Measurements from ENCODE around the gene TRIM7. TPM values are rescaled to one million over a fixed set of nuclear protein-coding genes. Genes with fewer than 3 reads are reported as not detected.

TRIM7 gene
- 1 to 10 TPM; 2.4 to 2.9 TPM for total RNA-seq

GRCh38 chr5:181204826-181205760 is at the start of gene TRIM7:
Gene TRIM7, minus strand, starts transcription at chr5:181205196. Its CDS starts 86 bp downstream, at chr5:181205110.
- ATAC-seq (replicated peaks in 1 of 2), result peak; percentile 4 to 12
- H3K4me1 Mint-ChIP-seq (ENCODE audit: low read depth), result peaks cover 37% of the 10 kb centered on the region
- H3K36me3 Mint-ChIP-seq (ENCODE audit: insufficient read depth in 2 of 2), result peaks cover 2 to 11% of the 10 kb centered on the region in 2 donors
- peak within 1 kb of the TSS; percentile 92 to 99 for H3K4me3 Mint-ChIP-seq
- DNase-seq, result peak; percentile 45 to 49
- peak within 1 kb of the TSS; percentile 100 for H3K27ac Mint-ChIP-seq
- peaks cover 0 to 2% of the 10 kb centered on the region in 2 donors for H3K9me3 Mint-ChIP-seq
- peaks cover 22% of the 10 kb centered on the region for H3K27me3 Mint-ChIP-seq (ENCODE audit: low read depth)

DNA sequence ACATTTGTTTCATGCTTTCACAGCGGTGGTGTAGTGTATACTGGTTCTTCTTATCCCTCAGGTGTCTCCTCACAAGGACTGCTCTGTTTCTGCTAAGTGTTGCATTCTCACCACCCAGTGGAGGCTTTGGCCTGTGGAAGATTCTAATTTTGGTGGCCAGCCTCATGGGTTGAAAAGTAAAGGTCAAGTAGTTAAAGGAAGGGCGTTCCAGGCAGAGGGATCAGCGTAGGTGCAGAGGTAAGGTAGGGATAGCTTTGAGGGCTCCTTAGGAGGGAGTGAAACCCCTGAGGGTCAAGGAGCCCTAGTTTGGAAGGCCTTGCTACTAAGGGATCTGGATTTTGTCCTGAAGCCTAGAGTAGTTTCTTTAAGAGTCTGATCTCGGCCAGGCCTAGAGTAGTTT is 43.3 kb upstream of the TRIM7 start:
- Mint-ChIP-seq H3K36me3 (ENCODE audit: insufficient read depth in 2 of 2) (peaks cover 12 to 17% of the 10 kb centered on the region in 2 donors), H3K27me3 (ENCODE audit: low read depth) (no peaks in the 10 kb centered on the region), H3K9me3 (no peaks in the 10 kb centered on the region), H3K4me1 (ENCODE audit: low read depth) (peaks cover 69% of the 10 kb centered on the region), H3K27ac (peak overlapping the region; percentile 61), H3K4me3 (peak overlapping the region; percentile 81 to 98)
- ATAC-seq (replicated peaks in 1 of 2) (no peak), DNase-seq (no peak)

DNA sequence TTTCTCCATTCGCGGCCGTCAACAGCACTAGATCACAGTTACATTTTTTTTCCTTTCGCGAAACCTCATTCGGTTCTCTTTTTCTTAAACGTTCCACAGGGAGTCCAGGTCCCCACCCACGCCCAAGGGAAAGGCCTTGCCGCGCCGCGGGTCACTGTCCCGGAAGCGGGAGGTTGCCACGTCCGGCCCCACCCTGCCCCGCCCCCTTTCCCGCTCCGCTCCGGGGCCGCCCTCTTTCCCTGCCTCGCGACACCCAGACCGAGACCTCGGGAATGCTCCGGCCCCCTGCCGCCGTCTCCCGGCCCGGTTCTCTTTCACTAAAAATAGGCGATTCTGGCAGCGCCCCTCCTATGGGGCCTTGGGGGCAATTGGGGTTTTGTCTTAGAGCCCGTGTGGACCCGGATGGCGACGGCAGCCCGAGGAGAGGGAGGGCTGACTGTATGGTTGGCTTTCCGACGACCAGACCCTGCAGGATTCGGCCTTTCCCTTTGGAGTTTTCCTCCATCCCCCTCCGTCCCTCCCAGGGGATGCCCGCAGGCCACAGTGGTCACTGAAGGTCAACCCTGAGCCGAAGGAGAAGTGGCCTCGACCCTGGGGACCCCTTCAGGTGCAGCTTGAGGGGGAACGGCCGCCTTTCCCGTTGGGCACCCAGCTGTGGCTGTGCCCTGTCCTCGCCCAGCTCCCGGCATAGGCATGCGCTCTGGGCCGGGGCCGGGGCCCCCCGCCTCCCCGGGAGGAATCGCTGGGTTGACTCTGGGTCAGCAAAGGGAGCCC is 41.5 kb upstream of the TRIM7 start:
- DNase-seq (peak; percentile 86 to 90), ATAC-seq (replicated peaks in 1 of 2) (peak; percentile 50 to 58)
- Mint-ChIP-seq H3K27me3 (ENCODE audit: low read depth) (no peaks in the 10 kb centered on the region), H3K4me1 (ENCODE audit: low read depth) (peaks cover 67% of the 10 kb centered on the region), H3K4me3 (peak overlapping the region; percentile 81 to 98), H3K9me3 (no peaks in the 10 kb centered on the region), H3K27ac (peak overlapping the region; percentile 98), H3K36me3 (ENCODE audit: insufficient read depth in 2 of 2) (peaks cover 29 to 35% of the 10 kb centered on the region in 2 donors)

DNA sequence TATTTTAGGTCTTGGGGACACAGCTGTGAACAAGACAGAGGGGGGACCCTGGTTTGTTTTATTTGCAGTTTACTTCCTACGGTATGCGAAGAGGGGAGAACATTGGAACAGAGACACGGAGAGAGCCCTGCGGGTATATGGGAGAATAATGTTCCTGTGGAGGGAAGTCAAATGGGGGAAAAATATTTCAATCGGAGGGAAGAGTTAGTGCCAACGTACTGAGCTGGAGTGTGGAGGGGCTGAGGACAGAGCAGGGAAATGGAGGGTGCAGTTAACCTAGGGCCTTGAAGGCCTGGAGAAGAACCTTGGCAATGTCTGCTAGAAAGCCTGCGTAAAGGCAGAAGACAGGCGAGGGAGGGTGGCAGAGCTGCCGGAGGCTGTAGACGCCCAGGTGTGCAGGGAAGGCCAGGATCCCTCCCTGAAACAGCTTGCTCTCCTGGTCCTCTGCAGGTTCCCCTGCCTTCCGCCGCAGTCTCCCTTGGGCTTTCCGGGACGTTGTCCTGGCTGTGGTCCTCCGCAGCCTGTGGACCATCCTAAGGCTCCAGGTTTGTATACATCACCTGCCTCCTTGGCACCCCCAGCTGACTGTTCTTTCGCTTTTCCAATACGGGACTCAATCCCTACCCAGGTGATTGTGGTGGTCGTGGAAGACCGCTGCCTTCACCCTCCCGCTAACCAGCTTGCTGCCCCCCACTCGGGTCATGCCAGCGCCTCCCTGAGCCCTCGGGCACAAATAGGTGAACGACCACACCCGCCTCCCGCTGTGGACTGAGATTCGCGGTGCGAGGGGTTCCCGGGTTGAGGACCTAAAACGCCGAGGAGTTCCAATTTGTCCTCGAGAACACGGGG is 40.7 kb upstream of the TRIM7 start:
- H3K36me3 Mint-ChIP-seq (ENCODE audit: insufficient read depth in 2 of 2), result peaks cover 32 to 43% of the 10 kb centered on the region in 2 donors
- no peak for DNase-seq
- ATAC-seq (replicated peaks in 1 of 2), result peak in 1 of 2 donors; percentile 1
- no peaks in the 10 kb centered on the region for H3K9me3 Mint-ChIP-seq
- H3K4me1 Mint-ChIP-seq (ENCODE audit: low read depth), result peaks cover 67% of the 10 kb centered on the region
- H3K27me3 Mint-ChIP-seq (ENCODE audit: low read depth), result no peaks in the 10 kb centered on the region
- H3K27ac Mint-ChIP-seq, result peak overlapping the region; percentile 98
- peak overlapping the region; percentile 81 to 98 for H3K4me3 Mint-ChIP-seq

- DNase-seq (peak; percentile 88 to 92), ATAC-seq (replicated peaks in 1 of 2) (peak; percentile 68 to 71)
- Mint-ChIP-seq H3K36me3 (ENCODE audit: insufficient read depth in 2 of 2) (peaks cover 40 to 51% of the 10 kb centered on the region in 2 donors), H3K9me3 (no peaks in the 10 kb centered on the region), H3K4me3 (peak within 1 kb of the TSS; percentile 93 to 98), H3K27ac (peak within 1 kb of the TSS; percentile 99), H3K27me3 (ENCODE audit: low read depth) (no peaks in the 10 kb centered on the region), H3K4me1 (ENCODE audit: low read depth) (peaks cover 59% of the 10 kb centered on the region)
Measured at GRCh38 chr5:181243564-181244343, 38.8 kb upstream of the TRIM7 start, which contains the start of gene RACK1. Gene RACK1, minus strand, starts transcription at chr5:181243906. Its CDS starts 106 bp downstream, at chr5:181243800.

DNA sequence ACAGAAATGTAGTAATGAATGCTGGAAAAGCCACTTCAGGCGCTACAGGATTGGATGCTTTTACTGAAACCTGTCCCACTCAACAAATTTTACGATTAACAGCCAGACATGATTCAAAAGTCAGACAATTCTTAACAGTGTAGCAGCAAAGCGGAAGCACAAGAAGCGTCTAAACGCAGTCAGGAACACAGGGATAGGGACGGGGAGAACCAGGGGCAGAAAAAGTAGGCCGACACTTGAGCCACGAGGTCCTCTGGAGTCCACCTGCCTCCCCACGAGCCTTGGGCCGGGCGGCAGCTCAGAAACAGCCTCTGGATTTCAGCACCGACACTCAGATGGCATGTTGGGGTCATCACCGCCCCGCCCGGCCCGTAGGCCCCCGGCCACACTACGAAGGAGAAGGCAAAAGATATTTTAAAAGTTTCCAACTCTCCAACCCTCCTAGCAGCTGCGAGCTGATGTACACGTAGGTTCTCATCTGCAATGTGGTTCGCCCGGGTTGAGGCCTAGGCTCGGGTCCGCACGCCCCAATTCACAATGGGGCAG is 38.1 kb upstream of the TRIM7 start:
- ATAC-seq (replicated peaks in 1 of 2), result no peak
- Mint-ChIP-seq H3K9me3 (no peaks in the 10 kb centered on the region), H3K4me3 (peak overlapping the region; percentile 93 to 98), H3K27me3 (ENCODE audit: low read depth) (no peaks in the 10 kb centered on the region), H3K36me3 (ENCODE audit: insufficient read depth in 2 of 2) (peaks cover 42 to 56% of the 10 kb centered on the region in 2 donors), H3K4me1 (ENCODE audit: low read depth) (peaks cover 57% of the 10 kb centered on the region), H3K27ac (peak overlapping the region; percentile 99)
- DNase-seq, result no peak

- DNase-seq (no peak), ATAC-seq (replicated peaks in 1 of 2) (no peak)
- H3K4me3 Mint-ChIP-seq, result peak overlapping the region; percentile 93 to 98
- H3K9me3 Mint-ChIP-seq, result no peaks in the 10 kb centered on the region
- peaks cover 54% of the 10 kb centered on the region for H3K4me1 Mint-ChIP-seq (ENCODE audit: low read depth)
- peak overlapping the region; percentile 99 for H3K27ac Mint-ChIP-seq
- peaks cover 49 to 60% of the 10 kb centered on the region in 2 donors for H3K36me3 Mint-ChIP-seq (ENCODE audit: insufficient read depth in 2 of 2)
- H3K27me3 Mint-ChIP-seq (ENCODE audit: low read depth), result no peaks in the 10 kb centered on the region
Measured at GRCh38 chr5:181242031-181242451, 37.0 kb upstream of the TRIM7 start.

GRCh38 chr5:181241393-181241975 is 36.5 kb upstream of the TRIM7 start:
- Mint-ChIP-seq H3K27me3 (ENCODE audit: low read depth) (no peaks in the 10 kb centered on the region), H3K4me3 (peak overlapping the region; percentile 93 to 98), H3K27ac (peak overlapping the region; percentile 99), H3K9me3 (no peaks in the 10 kb centered on the region), H3K36me3 (ENCODE audit: insufficient read depth in 2 of 2) (peaks cover 49 to 64% of the 10 kb centered on the region in 2 donors), H3K4me1 (ENCODE audit: low read depth) (peaks cover 56% of the 10 kb centered on the region)
- ATAC-seq (replicated peaks in 1 of 2) (peak; percentile 72 to 77), DNase-seq (peak; percentile 73 to 74)

DNA sequence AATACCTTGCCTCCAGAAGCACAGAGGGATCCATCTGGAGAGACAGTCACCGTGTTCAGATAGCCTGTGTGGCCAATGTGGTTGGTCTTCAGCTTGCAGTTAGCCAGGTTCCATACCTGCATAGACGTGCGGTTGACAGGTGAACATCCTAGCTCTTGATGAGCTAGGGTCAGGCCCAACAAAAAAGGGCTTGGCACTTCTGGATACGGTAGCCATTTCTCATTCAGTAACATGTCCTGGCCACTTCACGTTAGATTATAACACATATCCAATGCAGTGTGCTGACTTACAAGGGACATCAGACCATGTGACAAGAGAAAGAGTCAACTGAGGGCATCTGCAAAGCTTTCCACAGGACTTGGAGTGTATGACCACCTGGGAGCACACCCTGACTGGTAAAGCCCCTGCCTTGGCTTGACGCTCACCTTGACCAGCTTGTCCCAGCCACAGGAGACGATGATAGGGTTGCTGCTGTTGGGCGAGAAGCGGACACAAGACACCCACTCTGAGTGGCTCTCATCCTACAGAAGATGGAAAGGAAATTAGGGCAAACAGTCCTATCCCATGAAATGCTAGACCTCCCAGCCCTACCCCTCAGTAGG is 34.2 kb upstream of the TRIM7 start:
- H3K9me3 Mint-ChIP-seq, result no peaks in the 10 kb centered on the region
- no peak for ATAC-seq (replicated peaks in 1 of 2)
- peaks cover 48 to 65% of the 10 kb centered on the region in 2 donors for H3K36me3 Mint-ChIP-seq (ENCODE audit: insufficient read depth in 2 of 2)

DNA sequence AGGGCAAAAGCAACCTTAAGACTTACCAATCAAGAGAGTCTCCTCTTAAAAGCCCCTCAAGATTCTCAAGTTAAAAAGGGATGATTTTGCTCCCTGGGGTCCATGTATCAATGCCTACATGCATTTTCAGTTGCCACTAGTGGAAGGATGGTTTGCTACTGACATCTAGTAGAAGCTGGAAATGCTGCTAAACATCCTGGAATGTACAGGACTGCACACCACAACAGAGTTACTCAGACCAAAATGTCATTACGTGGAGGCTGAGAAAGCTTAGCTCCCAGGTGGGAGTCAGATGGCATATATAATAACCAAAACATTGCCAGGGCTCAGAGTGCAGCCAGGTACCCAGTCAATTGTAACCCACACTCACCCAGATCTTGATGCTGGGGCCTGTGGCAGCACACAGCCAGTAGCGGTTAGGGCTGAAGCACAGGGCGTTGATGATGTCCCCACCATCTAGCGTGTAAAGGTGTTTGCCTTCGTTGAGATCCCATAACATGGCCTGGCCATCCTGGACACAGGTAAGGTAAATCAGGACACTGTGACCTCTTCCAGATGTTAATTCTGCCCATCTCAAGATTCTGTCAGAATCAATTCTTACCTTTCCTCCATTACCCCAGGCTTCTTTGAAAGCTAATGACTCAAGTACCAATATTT is 32.9 kb upstream of the TRIM7 start:
- H3K9me3 Mint-ChIP-seq, result no peaks in the 10 kb centered on the region
- peak overlapping the region in 1 of 2 donors; percentile 40 for H3K4me3 Mint-ChIP-seq
- H3K4me1 Mint-ChIP-seq (ENCODE audit: low read depth), result peaks cover 40% of the 10 kb centered on the region
- peaks cover 40 to 55% of the 10 kb centered on the region in 2 donors for H3K36me3 Mint-ChIP-seq (ENCODE audit: insufficient read depth in 2 of 2)
- DNase-seq (no peak), ATAC-seq (replicated peaks in 1 of 2) (no peak)
- peak overlapping the region; percentile 56 for H3K27ac Mint-ChIP-seq
- no peaks in the 10 kb centered on the region for H3K27me3 Mint-ChIP-seq (ENCODE audit: low read depth)

More for the DNA sequence above, 34.2 kb upstream of the TRIM7 start:
- H3K4me3 Mint-ChIP-seq, result peak overlapping the region; percentile 49 to 55
- peak overlapping the region; percentile 85 for H3K27ac Mint-ChIP-seq
- no peak for DNase-seq
- peaks cover 40% of the 10 kb centered on the region for H3K4me1 Mint-ChIP-seq (ENCODE audit: low read depth)
- no peaks in the 10 kb centered on the region for H3K27me3 Mint-ChIP-seq (ENCODE audit: low read depth)

All from activated T-cell treated with anti-CD3 and anti-CD28 coated beads, Interleukin-2, amount 50 U/mL, for 72 hours (primary cell).